Prostate gland (tissue), 2 donors: ENCODE results near the gene SRRD. TPM values are rescaled to one million over a fixed set of nuclear protein-coding genes. Genes with fewer than 3 reads are reported as not detected.

Source experiments
- DNase-seq: peaks from one replicate; pipeline ENCODE4 v3.0.0-alpha.2; 2019; ENCODE audit warnings: low spot score
- H3K27ac ChIP-seq, 2 donors: fragments of 200-600 bp; sonication (generic); 2 replicates each; pipeline ENCODE4 v1.5.1; 2017 to 2019
- H3K27me3 ChIP-seq: fragments of 200-600 bp; sonication (generic); replicated peaks from 2 replicates; pipeline ENCODE4 v1.5.1; 2019; ENCODE audit not compliant: insufficient read depth
- H3K36me3 ChIP-seq, 2 donors: fragments of 200-600 bp; sonication (generic); 1 replicate in 1 of 2; 2 replicates in 1 of 2; pipeline versions ENCODE4 v1.5.1 to v1.8.1; 2017 to 2019
- H3K4me1 ChIP-seq: fragments of 200-600 bp; sonication (generic); replicated peaks from 2 replicates; pipeline ENCODE4 v1.5.1; 2019
- H3K4me3 ChIP-seq, 2 donors: fragments of 200-600 bp; sonication (generic); 2 replicates each; pipeline ENCODE4 v1.5.1; 2017 to 2019
- H3K9me3 ChIP-seq: fragments of 200-600 bp; sonication (generic); 2 replicates; pipeline ENCODE4 v1.5.1; 2017
- POLR2A ChIP-seq: fragments of 450-650 bp; IDR thresholded peaks from one replicate; pipeline ENCODE4 v1.6.1; 2016; ENCODE audit warnings: antibody characterized with exemption, mild to moderate bottlenecking
- POLR2AphosphoS5 ChIP-seq: sonication (generic); formaldehyde crosslinking; IDR thresholded peaks from one replicate; pipeline ENCODE4 v1.6.1; 2017; ENCODE audit warnings: antibody characterized with exemption
- WGBS: methylation state at CpG from one replicate; pipeline ENCODE4 v1.1.5; 2018; 5-methylcytosine and 5-hydroxymethylcytosine counted together
- intact Hi-C: fragments of 100-400 bp; cut with DNase I; formaldehyde crosslinking; loops from one replicate; pipeline ENCODE4 v1.14.2; 2022
- total RNA-seq, 2 donors: library from RNA; depleted of rRNA; stranded (reverse); fragments of >200 nt; gene quantifications; one replicate each; pipeline ENCODE4 v1.1.0, GENCODE V29; 2016
- TF ChIP-seq, protein P1 (sequence below), 4 experiments: fragments of 200-600 bp in 2 of 4; fragments of 450-650 bp in 2 of 4; sonication (generic) in 2 of 4; IDR thresholded peaks; 1 replicate in 3 of 4; 2 replicates in 1 of 4; pipeline ENCODE4 v1.5.1; 2016 to 2019; ENCODE audit warnings: antibody characterized with exemption in 4 of 4, mild to moderate bottlenecking in 2 of 4, moderate library complexity in 2 of 4

The SRRD gene
- total RNA-seq, 2 donors from 2014 or later, result 15.2 to 24.4 TPM

DNA sequence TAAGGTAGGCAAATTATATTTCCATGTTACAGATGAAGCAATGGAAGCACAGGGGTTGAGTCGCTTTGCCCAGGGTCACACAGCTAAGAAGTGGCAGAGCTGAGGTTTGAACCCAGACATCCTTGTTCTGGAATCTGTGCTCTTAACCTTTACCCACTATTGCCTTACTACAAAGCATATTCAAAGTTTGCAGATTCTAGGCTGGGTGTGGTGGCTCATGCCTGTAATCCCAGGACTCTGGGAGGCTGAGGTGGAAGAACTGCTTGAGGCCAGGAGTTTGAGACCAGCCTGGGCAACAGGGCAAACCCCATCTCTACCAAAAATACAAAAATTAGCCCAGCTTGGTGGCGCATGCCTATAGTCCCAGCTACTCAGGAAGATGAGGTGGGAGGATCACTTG lies 56.4 kb downstream of the SRRD start:
- 91% methylated on average over 2 of the region's 2 CpGs for WGBS
- Histone ChIP-seq H3K4me1 (no peaks in the 10 kb centered on the region), H3K27ac (no peak overlapping the region), H3K9me3 (no peaks in the 10 kb centered on the region), H3K4me3 (no peak overlapping the region), H3K27me3 (no peaks in the 10 kb centered on the region), H3K36me3 (no peaks in the 10 kb centered on the region)
- TF ChIP-seq, protein P1, sequence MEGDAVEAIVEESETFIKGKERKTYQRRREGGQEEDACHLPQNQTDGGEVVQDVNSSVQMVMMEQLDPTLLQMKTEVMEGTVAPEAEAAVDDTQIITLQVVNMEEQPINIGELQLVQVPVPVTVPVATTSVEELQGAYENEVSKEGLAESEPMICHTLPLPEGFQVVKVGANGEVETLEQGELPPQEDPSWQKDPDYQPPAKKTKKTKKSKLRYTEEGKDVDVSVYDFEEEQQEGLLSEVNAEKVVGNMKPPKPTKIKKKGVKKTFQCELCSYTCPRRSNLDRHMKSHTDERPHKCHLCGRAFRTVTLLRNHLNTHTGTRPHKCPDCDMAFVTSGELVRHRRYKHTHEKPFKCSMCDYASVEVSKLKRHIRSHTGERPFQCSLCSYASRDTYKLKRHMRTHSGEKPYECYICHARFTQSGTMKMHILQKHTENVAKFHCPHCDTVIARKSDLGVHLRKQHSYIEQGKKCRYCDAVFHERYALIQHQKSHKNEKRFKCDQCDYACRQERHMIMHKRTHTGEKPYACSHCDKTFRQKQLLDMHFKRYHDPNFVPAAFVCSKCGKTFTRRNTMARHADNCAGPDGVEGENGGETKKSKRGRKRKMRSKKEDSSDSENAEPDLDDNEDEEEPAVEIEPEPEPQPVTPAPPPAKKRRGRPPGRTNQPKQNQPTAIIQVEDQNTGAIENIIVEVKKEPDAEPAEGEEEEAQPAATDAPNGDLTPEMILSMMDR (IDR thresholded peaks at IDR 0.05), result no peak
- TF ChIP-seq POLR2AphosphoS5 (no peak), POLR2A (no peak)
- intact Hi-C loops, result no loop called here
- DNase-seq, result no peak

DNA sequence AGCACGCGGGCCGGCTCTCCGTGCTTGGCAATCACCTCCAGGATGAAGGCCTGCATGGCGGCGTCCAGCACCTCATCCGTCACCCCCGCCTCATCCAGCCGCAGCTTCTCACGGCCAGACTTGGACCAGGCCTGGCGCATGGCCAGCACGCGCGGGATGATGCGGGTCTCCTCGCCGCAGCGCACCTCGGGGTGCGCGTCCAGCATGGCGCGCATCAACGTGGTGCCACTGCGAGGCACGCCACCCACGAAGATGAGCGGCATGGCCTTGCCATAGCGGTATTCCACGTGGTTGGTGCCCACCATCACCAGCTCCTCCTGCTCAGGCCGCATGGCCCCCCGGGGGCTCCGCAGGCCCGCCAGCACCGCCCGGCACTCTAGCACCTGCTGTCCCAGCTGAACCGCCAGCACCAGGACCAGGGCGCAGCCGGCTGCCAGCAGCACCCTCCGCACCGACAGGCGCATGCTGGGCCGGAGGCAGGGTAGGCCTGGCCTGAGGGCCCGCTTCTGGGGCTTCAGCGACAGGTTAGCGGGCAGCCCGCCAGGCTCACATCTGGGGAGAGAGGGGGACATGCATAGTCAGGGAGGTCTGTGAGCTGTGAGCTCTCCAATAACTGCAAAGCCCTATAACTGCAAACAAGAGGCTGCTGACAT lies 57.6 kb downstream of the SRRD start:
- TF ChIP-seq POLR2A (no peak), POLR2AphosphoS5 (no peak)
- TF ChIP-seq, protein P1 (IDR thresholded peaks at IDR 0.05), result no peak
- H3K27me3 ChIP-seq, result no peaks in the 10 kb centered on the region
- no peak for DNase-seq
- H3K9me3 ChIP-seq, result no peaks in the 10 kb centered on the region
- 93% methylated on average over 40 of the region's 47 CpGs for WGBS
- no peaks in the 10 kb centered on the region for H3K4me1 ChIP-seq
- intact Hi-C loops, result no loop called here
- H3K36me3 ChIP-seq, result no peaks in the 10 kb centered on the region
- H3K27ac ChIP-seq, result no peak overlapping the region
- H3K4me3 ChIP-seq, result no peak overlapping the region

DNA sequence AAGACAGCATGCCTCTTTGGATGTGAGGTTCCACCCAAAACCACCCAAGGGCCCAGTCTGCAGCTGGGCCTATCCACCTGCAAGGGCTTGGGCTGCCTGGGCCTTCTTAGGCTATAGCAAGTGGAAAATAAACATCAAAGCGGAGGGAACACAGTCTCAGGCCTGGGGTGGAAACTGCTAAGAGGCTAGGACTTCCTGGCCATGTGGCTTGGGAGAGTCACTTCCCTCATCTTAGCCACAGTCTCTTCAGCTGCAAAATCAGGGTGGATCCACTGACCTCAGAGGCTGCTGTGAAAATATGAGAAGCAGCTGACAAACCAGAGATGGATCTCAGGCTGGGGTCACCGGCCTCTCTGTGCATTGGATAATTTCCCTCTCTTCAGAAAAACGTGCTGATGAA lies 59.2 kb downstream of the SRRD start:
- DNase-seq, result no peak
- no peak overlapping the region for H3K27ac ChIP-seq
- H3K27me3 ChIP-seq, result no peaks in the 10 kb centered on the region
- H3K4me3 ChIP-seq, result no peak overlapping the region
- no peaks in the 10 kb centered on the region for H3K4me1 ChIP-seq
- no peaks in the 10 kb centered on the region for H3K36me3 ChIP-seq
- intact Hi-C loops, result no loop called here
- H3K9me3 ChIP-seq, result no peaks in the 10 kb centered on the region
- WGBS, result 82% methylated on average over 3 of the region's 3 CpGs
- TF ChIP-seq POLR2AphosphoS5 (no peak), POLR2A (no peak)
- TF ChIP-seq, protein P1 (IDR thresholded peaks at IDR 0.05), result no peak

Other genes starting within 250 kb of the SRRD start
- gene ASPHD2, start 54.6 kb upstream of the SRRD start, total RNA-seq, result 1 to 10 TPM; 1.4 to 3.6 TPM
- 10 to 100 TPM; 25.3 to 83.9 TPM for gene HPS4, start 94 bp upstream of the SRRD start, total RNA-seq
- gene TFIP11, start 28.6 kb downstream of the SRRD start, total RNA-seq, result 10 to 100 TPM; 21.9 to 33.2 TPM
- gene TPST2, start 106.3 kb downstream of the SRRD start, total RNA-seq, result 100 to 1,000 TPM in 1 of 2 donors, 10 to 100 TPM in 1; 49.4 to 200 TPM
- gene CRYBB1, start 134.2 kb downstream of the SRRD start, total RNA-seq, result under 1 TPM in 1 of 2 donors, not detected in 1; 0.36 TPM
- 1 to 10 TPM in 1 of 2 donors, not detected in 1; 3.3 TPM for gene CRYBA4, start 138.1 kb downstream of the SRRD start, total RNA-seq
- gene MIAT, start 173.7 kb downstream of the SRRD start, total RNA-seq, result under 1 TPM; 0.50 to 0.80 TPM